ENCODE results near the gene TMOD2. TPM values are rescaled to one million over a fixed set of nuclear protein-coding genes. Genes with fewer than 3 reads are reported as not detected.

The TMOD2 gene
- total RNA-seq, 1 experiment from 2014 or later, result 5.7 TPM

DNA sequence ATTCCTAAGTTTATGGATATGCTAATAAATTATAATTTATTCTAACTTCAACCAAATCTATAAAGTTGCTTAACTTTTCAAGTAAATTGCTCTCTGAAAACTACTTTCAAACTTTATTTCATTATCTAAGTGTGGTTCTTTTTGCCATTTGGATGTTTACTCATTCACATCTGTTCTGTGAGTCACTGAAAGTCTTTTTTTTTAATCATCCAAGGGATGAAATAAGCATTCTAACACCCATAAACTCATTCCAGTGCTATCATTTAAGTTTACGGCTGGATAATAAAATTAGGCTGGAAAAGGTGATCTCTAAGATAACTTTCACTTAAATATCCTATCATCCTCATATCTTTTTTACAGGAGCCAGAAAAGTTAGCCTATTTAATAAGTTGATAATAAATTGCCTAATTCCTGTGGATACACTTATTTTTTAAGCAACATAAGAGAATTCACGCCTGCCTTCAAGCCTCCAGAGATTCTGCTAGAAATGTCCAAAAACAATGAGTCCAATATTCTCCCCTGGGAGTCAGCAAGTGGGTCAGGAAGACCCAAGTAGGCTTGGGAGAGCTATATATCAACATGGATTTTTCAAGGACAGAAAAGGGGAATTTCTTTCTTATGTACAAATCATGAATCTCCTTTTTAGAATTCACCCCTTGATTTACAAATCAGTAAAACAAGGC is 44.3 kb upstream of the TMOD2 start:
- BruUV-seq (replicated peaks), result no TSS peak
- no peaks in the 10 kb centered on the region for H3K79me2 ChIP-seq (ENCODE audit: insufficient read depth, low read length)
- no peak overlapping the region for H3K27ac ChIP-seq (ENCODE audit: low read depth, low read length)
- ChIA-PET POLR2A (no interaction called here), CTCF (no interaction called here), RAD21 (ENCODE audit: low non-redundant PET in 1 of 2, low total read pairs in 2 of 2, uncharacterized antibody in 2 of 2, unreplicated experiment in 2 of 2) (no interaction called here)
- no peak overlapping the region for H3K4me3 ChIP-seq (replicated peaks in 1 of 2; ENCODE audit: low read depth in 1 of 2, low read length in 2 of 2)
- H3K9me2 ChIP-seq (ENCODE audit: insufficient read depth), result no peaks in the 10 kb centered on the region
- no peaks in the 10 kb centered on the region for H3K36me3 ChIP-seq (ENCODE audit: control insufficient read depth in 1 of 2, insufficient read depth in 2 of 2, low read length in 2 of 2)
- TF ChIP-seq SP1 (IDR thresholded peaks at IDR 0.05; ENCODE audit: low read depth), result no peak
- TF ChIP-seq CEBPB (IDR thresholded peaks at IDR 0.05; ENCODE audit: low read depth), result no peak
- TF ChIP-seq POLR2AphosphoS5 (IDR thresholded peaks at IDR 0.05; ENCODE audit: low read depth, low read length), result no peak
- H3K4me2 ChIP-seq (ENCODE audit: low read length), result no peak overlapping the region
- H2AFZ ChIP-seq (ENCODE audit: low read depth, low read length, poor library complexity, severe bottlenecking), result no peak overlapping the region
- intact Hi-C loops (cut with micrococcal nuclease), result loop anchor here (1.0 kb wide), 1 partner anchor 37 kb away; no protein-coding TSS in a partner anchor
- no peaks in the 10 kb centered on the region for H3K4me1 ChIP-seq (ENCODE audit: control insufficient read depth in 1 of 2, insufficient read depth in 2 of 2, low read length in 2 of 2)
- no peaks in the 10 kb centered on the region for H4K20me1 ChIP-seq (ENCODE audit: insufficient read depth)
- no peak overlapping the region for H3K9ac ChIP-seq (ENCODE audit: low read length)
- DNase-seq (ENCODE audit: low read depth, low spot score) (no peak), ATAC-seq (no peak)
- no peaks in the 10 kb centered on the region for H3K27me3 ChIP-seq (ENCODE audit: insufficient read depth, low read length)
- no peaks in the 10 kb centered on the region for H3K9me3 ChIP-seq (ENCODE audit: control insufficient read depth in 1 of 2, insufficient read depth in 1 of 2, low read depth in 1 of 2, low read length in 2 of 2)

DNA sequence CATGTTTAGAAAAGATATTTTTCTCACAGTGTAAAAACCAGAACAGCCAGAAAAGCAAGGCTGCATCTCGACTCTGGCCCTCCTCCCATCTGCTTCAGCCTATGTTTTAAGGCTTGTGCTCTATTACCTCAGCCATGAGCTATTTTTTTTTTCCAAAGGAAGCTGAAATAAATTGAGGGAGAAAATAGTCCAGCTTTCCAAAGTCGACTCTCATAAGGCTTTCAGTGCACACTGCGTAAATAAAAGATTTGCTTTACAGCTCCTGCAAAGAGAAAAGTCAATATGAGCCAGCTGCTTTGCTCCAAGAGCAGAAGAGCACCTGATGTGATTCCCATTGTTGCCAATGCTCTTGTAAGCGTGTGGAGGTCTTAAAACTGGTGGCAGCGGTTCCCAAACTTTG is 43.4 kb upstream of the TMOD2 start:
- CTCF ChIA-PET, result no interaction called here
- BruUV-seq (replicated peaks), result no TSS peak
- no peak overlapping the region for H3K27ac ChIP-seq (ENCODE audit: low read depth, low read length)
- H3K9me2 ChIP-seq (ENCODE audit: insufficient read depth), result no peaks in the 10 kb centered on the region
- ATAC-seq, result no peak
- H3K27me3 ChIP-seq (ENCODE audit: insufficient read depth, low read length), result no peaks in the 10 kb centered on the region
- no peak overlapping the region for H2AFZ ChIP-seq (ENCODE audit: low read depth, low read length, poor library complexity, severe bottlenecking)
- H3K4me3 ChIP-seq (replicated peaks in 1 of 2; ENCODE audit: low read depth in 1 of 2, low read length in 2 of 2), result no peak overlapping the region
- no peaks in the 10 kb centered on the region for H3K79me2 ChIP-seq (ENCODE audit: insufficient read depth, low read length)
- no peaks in the 10 kb centered on the region for H4K20me1 ChIP-seq (ENCODE audit: insufficient read depth)
- no peak overlapping the region for H3K9ac ChIP-seq (ENCODE audit: low read length)
- intact Hi-C loops (cut with micrococcal nuclease), result no loop called here
- H3K36me3 ChIP-seq (ENCODE audit: control insufficient read depth in 1 of 2, insufficient read depth in 2 of 2, low read length in 2 of 2), result no peaks in the 10 kb centered on the region
- no peak overlapping the region for H3K4me2 ChIP-seq (ENCODE audit: low read length)
- no peaks in the 10 kb centered on the region for H3K4me1 ChIP-seq (ENCODE audit: control insufficient read depth in 1 of 2, insufficient read depth in 2 of 2, low read length in 2 of 2)
- H3K9me3 ChIP-seq (ENCODE audit: control insufficient read depth in 1 of 2, insufficient read depth in 1 of 2, low read depth in 1 of 2, low read length in 2 of 2), result no peaks in the 10 kb centered on the region
- no peak for DNase-seq (ENCODE audit: low read depth, low spot score)
- POLR2A ChIA-PET, result no interaction called here
- RAD21 ChIA-PET (ENCODE audit: low non-redundant PET in 1 of 2, low total read pairs in 2 of 2, uncharacterized antibody in 2 of 2, unreplicated experiment in 2 of 2), result no interaction called here
- no peak for TF ChIP-seq JUND (IDR thresholded peaks at IDR 0.05)
- no peak for TF ChIP-seq SP1 (IDR thresholded peaks at IDR 0.05; ENCODE audit: low read depth)
- no peak for TF ChIP-seq ZBTB33 (IDR thresholded peaks at IDR 0.05; ENCODE audit: extremely low read depth, insufficient replicate concordance, low read length)
- TF ChIP-seq SRF (IDR thresholded peaks at IDR 0.05; ENCODE audit: low read depth), result no peak
- no peak for TF ChIP-seq RAD21 (IDR thresholded peaks at IDR 0.05; ENCODE audit: low read depth)
- TF ChIP-seq, protein P1, sequence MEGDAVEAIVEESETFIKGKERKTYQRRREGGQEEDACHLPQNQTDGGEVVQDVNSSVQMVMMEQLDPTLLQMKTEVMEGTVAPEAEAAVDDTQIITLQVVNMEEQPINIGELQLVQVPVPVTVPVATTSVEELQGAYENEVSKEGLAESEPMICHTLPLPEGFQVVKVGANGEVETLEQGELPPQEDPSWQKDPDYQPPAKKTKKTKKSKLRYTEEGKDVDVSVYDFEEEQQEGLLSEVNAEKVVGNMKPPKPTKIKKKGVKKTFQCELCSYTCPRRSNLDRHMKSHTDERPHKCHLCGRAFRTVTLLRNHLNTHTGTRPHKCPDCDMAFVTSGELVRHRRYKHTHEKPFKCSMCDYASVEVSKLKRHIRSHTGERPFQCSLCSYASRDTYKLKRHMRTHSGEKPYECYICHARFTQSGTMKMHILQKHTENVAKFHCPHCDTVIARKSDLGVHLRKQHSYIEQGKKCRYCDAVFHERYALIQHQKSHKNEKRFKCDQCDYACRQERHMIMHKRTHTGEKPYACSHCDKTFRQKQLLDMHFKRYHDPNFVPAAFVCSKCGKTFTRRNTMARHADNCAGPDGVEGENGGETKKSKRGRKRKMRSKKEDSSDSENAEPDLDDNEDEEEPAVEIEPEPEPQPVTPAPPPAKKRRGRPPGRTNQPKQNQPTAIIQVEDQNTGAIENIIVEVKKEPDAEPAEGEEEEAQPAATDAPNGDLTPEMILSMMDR (IDR thresholded peaks at IDR 0.05 in 2 of 3, conservative IDR thresholded peaks at IDR 0.05 in 1 of 3; ENCODE audit: borderline replicate concordance in 1 of 3, insufficient read depth in 1 of 3, low read depth in 2 of 3, low read length in 2 of 3), result no peak
- TF ChIP-seq EZH2phosphoT487 (IDR thresholded peaks at IDR 0.05; ENCODE audit: borderline replicate concordance), result no peak
- no peak for TF ChIP-seq ELF1 (IDR thresholded peaks at IDR 0.05; ENCODE audit: borderline replicate concordance, low read depth)
- TF ChIP-seq POLR2AphosphoS5 (IDR thresholded peaks at IDR 0.05; ENCODE audit: low read depth, low read length), result no peak
- no peak for TF ChIP-seq FOSL1 (IDR thresholded peaks at IDR 0.05; ENCODE audit: low read depth)
- TF ChIP-seq ATF3 (IDR thresholded peaks at IDR 0.05), result no peak
- no peak for TF ChIP-seq CBX3 (IDR thresholded peaks at IDR 0.05; ENCODE audit: low read depth)
- TF ChIP-seq, protein P2, sequence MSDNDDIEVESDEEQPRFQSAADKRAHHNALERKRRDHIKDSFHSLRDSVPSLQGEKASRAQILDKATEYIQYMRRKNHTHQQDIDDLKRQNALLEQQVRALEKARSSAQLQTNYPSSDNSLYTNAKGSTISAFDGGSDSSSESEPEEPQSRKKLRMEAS (IDR thresholded peaks at IDR 0.05), result no peak
- TF ChIP-seq ZNF274 (IDR thresholded peaks at IDR 0.05; ENCODE audit: low read depth, low read length), result no peak
- no peak for TF ChIP-seq SIN3A (IDR thresholded peaks at IDR 0.05; ENCODE audit: low read depth)
- no peak for TF ChIP-seq TCF7L2 (IDR thresholded peaks at IDR 0.05; ENCODE audit: borderline replicate concordance, extremely low read depth, insufficient read depth, insufficient read length)
